Activated T-helper 2 cell treated with anti-CD3 and anti-CD28 coated beads, Interferon-gamma antibody, Interleukin-2, Interleukin-4, amounts not matched to agents 10 μg/mL and 5 μg/mL and 100 μg/mL, durations not matched to agents 14 hours and 24 hours and 36 hours (primary cell): ENCODE measurements around the gene TAGLN3. TPM values are rescaled to one million over a fixed set of nuclear protein-coding genes. Genes with fewer than 3 reads are reported as not detected.

ENCODE experiments used
- DNase-seq: peaks from one replicate; pipeline ENCODE4 v3.0.0; 2021; ENCODE audit warnings: low spot score
- H3K27ac Mint-ChIP-seq: one replicate; pipeline ENCODE4 v1.8.0; 2021; ENCODE audit warnings: mixed read lengths
- H3K27me3 Mint-ChIP-seq: one replicate; pipeline ENCODE4 v1.8.0; 2021; ENCODE audit warnings: low read depth, mixed read lengths
- H3K36me3 Mint-ChIP-seq: one replicate; pipeline ENCODE4 v1.8.0; 2021; ENCODE audit warnings: low read depth, mixed read lengths
- H3K4me1 Mint-ChIP-seq: one replicate; pipeline ENCODE4 v1.8.0; 2021; ENCODE audit warnings: low read depth, mixed read lengths
- H3K4me3 Mint-ChIP-seq: one replicate; pipeline ENCODE4 v1.8.0; 2021; ENCODE audit warnings: low read depth, mild to moderate bottlenecking, moderate library complexity, mixed read lengths
- H3K9me3 Mint-ChIP-seq: one replicate; pipeline ENCODE4 v1.8.0; 2021; ENCODE audit warnings: mixed read lengths
- intact Hi-C: fragments of 100-400 bp; cut with micrococcal nuclease; formaldehyde crosslinking; loops from one replicate; pipeline ENCODE4 v1.15.1; 2023
- total RNA-seq: library from RNA; stranded (reverse); gene quantifications from 2 replicates; pipeline ENCODE4 v1.2.3, GENCODE V29; 2022

The TAGLN3 gene
- 0.34 and 0.46 TPM in 2 replicates for total RNA-seq

- Mint-ChIP-seq H3K36me3 (peaks cover 7% of the 10 kb centered on the region), H3K9me3 (no peaks in the 10 kb centered on the region), H3K27me3 (no peaks in the 10 kb centered on the region), H3K4me1 (peaks cover 39% of the 10 kb centered on the region), H3K27ac (no peak within 1 kb of the TSS), H3K4me3 (peak within 1 kb of the TSS; percentile 52)
- intact Hi-C loops = no loop called here
- DNase-seq = no peak
These were observed at the start of gene TAGLN3 for GRCh38 chr3:111998636-111999483. TAGLN3 (plus strand) TSS chr3:111998922; CDS start chr3:111999423, 501 bp downstream.

GRCh38 chr3:111949712-111950111 is 49.0 kb upstream of the TAGLN3 start:
- Mint-ChIP-seq H3K36me3 (no peaks in the 10 kb centered on the region), H3K4me3 (no peak overlapping the region), H3K9me3 (no peaks in the 10 kb centered on the region), H3K4me1 (no peaks in the 10 kb centered on the region), H3K27ac (no peak overlapping the region), H3K27me3 (peaks cover 39% of the 10 kb centered on the region)
- DNase-seq = no peak
- intact Hi-C loops = no loop called here

GRCh38 chr3:111951032-111951431 is 47.7 kb upstream of the TAGLN3 start:
- intact Hi-C loops = no loop called here
- Mint-ChIP-seq H3K27me3 (peaks cover 34% of the 10 kb centered on the region), H3K9me3 (no peaks in the 10 kb centered on the region), H3K4me1 (no peaks in the 10 kb centered on the region), H3K27ac (no peak overlapping the region), H3K36me3 (no peaks in the 10 kb centered on the region), H3K4me3 (no peak overlapping the region)
- no peak for DNase-seq

- DNase-seq = no peak
- H3K36me3 Mint-ChIP-seq = no peaks in the 10 kb centered on the region
- intact Hi-C loops = no loop called here
These were observed 46.6 kb upstream of the TAGLN3 start for GRCh38 chr3:111952086-111952485.

GRCh38 chr3:111952866-111953450 is 45.8 kb upstream of the TAGLN3 start:
- Mint-ChIP-seq H3K9me3 (no peaks in the 10 kb centered on the region), H3K4me3 (no peak overlapping the region), H3K27ac (no peak overlapping the region), H3K27me3 (peaks cover 29% of the 10 kb centered on the region), H3K4me1 (peaks cover 2% of the 10 kb centered on the region), H3K36me3 (no peaks in the 10 kb centered on the region)
- intact Hi-C loops = no loop called here
- DNase-seq = no peak

More at GRCh38 chr3:111952086-111952485, 46.6 kb upstream of the TAGLN3 start:
- Mint-ChIP-seq H3K9me3 (no peaks in the 10 kb centered on the region), H3K27me3 (peaks cover 28% of the 10 kb centered on the region), H3K27ac (no peak overlapping the region), H3K4me1 (no peaks in the 10 kb centered on the region), H3K4me3 (no peak overlapping the region)

GRCh38 chr3:111954228-111954990 is 44.3 kb upstream of the TAGLN3 start:
- H3K27ac Mint-ChIP-seq = no peak overlapping the region
- no peak for DNase-seq
- peaks cover 23% of the 10 kb centered on the region for H3K27me3 Mint-ChIP-seq
- no peak overlapping the region for H3K4me3 Mint-ChIP-seq
- intact Hi-C loops = no loop called here
- no peaks in the 10 kb centered on the region for H3K9me3 Mint-ChIP-seq
- peaks cover 2% of the 10 kb centered on the region for H3K4me1 Mint-ChIP-seq
- no peaks in the 10 kb centered on the region for H3K36me3 Mint-ChIP-seq

GRCh38 chr3:111955876-111956275 is 42.8 kb upstream of the TAGLN3 start:
- Mint-ChIP-seq H3K9me3 (no peaks in the 10 kb centered on the region), H3K27me3 (peaks cover 13% of the 10 kb centered on the region), H3K4me1 (peaks cover 2% of the 10 kb centered on the region), H3K36me3 (no peaks in the 10 kb centered on the region), H3K4me3 (no peak overlapping the region), H3K27ac (no peak overlapping the region)
- DNase-seq = no peak
- intact Hi-C loops = no loop called here

- DNase-seq = no peak
- Mint-ChIP-seq H3K4me1 (peaks cover 2% of the 10 kb centered on the region), H3K9me3 (no peaks in the 10 kb centered on the region), H3K4me3 (no peak overlapping the region), H3K36me3 (no peaks in the 10 kb centered on the region), H3K27ac (no peak overlapping the region), H3K27me3 (peaks cover 10% of the 10 kb centered on the region)
- intact Hi-C loops = no loop called here
These were observed 42.3 kb upstream of the TAGLN3 start for GRCh38 chr3:111956449-111956848.

GRCh38 chr3:111956995-111957734 is 41.6 kb upstream of the TAGLN3 start:
- DNase-seq = no peak
- intact Hi-C loops = no loop called here
- peaks cover 7% of the 10 kb centered on the region for H3K27me3 Mint-ChIP-seq
- no peak overlapping the region for H3K27ac Mint-ChIP-seq
- H3K36me3 Mint-ChIP-seq = no peaks in the 10 kb centered on the region
- peaks cover 2% of the 10 kb centered on the region for H3K4me1 Mint-ChIP-seq
- no peaks in the 10 kb centered on the region for H3K9me3 Mint-ChIP-seq
- H3K4me3 Mint-ChIP-seq = no peak overlapping the region

- Mint-ChIP-seq H3K27ac (no peak overlapping the region), H3K36me3 (no peaks in the 10 kb centered on the region), H3K27me3 (peaks cover 7% of the 10 kb centered on the region), H3K9me3 (no peaks in the 10 kb centered on the region), H3K4me3 (no peak overlapping the region), H3K4me1 (peaks cover 13% of the 10 kb centered on the region)
- intact Hi-C loops = no loop called here
- no peak for DNase-seq
These were observed 37.1 kb upstream of the TAGLN3 start for GRCh38 chr3:111961461-111962164.

GRCh38 chr3:111963424-111963823 is 35.3 kb upstream of the TAGLN3 start:
- H3K4me3 Mint-ChIP-seq = no peak overlapping the region
- H3K9me3 Mint-ChIP-seq = no peaks in the 10 kb centered on the region
- no peaks in the 10 kb centered on the region for H3K36me3 Mint-ChIP-seq
- no peaks in the 10 kb centered on the region for H3K27me3 Mint-ChIP-seq
- H3K4me1 Mint-ChIP-seq = peaks cover 17% of the 10 kb centered on the region
- DNase-seq = no peak
- no peak overlapping the region for H3K27ac Mint-ChIP-seq
- intact Hi-C loops = no loop called here

GRCh38 chr3:111965484-111965883 is 33.2 kb upstream of the TAGLN3 start:
- intact Hi-C loops = loop anchor here (5.0 kb wide), 1 partner anchor 103 kb away; no protein-coding TSS in a partner anchor
- H3K4me1 Mint-ChIP-seq = peaks cover 17% of the 10 kb centered on the region
- H3K27ac Mint-ChIP-seq = no peak overlapping the region
- H3K27me3 Mint-ChIP-seq = peaks cover 6% of the 10 kb centered on the region
- H3K36me3 Mint-ChIP-seq = no peaks in the 10 kb centered on the region
- DNase-seq = no peak
- no peak overlapping the region for H3K4me3 Mint-ChIP-seq
- H3K9me3 Mint-ChIP-seq = no peaks in the 10 kb centered on the region
